ENCODE results near the gene COL28A1. TPM values are rescaled to one million over a fixed set of nuclear protein-coding genes. Genes with fewer than 3 reads are reported as not detected.

Gene COL28A1
- total and polyA plus RNA-seq, 7 experiments from 2014 or later, result 0.12 to 0.49 (median 0.38) TPM; not detected in 2

DNA sequence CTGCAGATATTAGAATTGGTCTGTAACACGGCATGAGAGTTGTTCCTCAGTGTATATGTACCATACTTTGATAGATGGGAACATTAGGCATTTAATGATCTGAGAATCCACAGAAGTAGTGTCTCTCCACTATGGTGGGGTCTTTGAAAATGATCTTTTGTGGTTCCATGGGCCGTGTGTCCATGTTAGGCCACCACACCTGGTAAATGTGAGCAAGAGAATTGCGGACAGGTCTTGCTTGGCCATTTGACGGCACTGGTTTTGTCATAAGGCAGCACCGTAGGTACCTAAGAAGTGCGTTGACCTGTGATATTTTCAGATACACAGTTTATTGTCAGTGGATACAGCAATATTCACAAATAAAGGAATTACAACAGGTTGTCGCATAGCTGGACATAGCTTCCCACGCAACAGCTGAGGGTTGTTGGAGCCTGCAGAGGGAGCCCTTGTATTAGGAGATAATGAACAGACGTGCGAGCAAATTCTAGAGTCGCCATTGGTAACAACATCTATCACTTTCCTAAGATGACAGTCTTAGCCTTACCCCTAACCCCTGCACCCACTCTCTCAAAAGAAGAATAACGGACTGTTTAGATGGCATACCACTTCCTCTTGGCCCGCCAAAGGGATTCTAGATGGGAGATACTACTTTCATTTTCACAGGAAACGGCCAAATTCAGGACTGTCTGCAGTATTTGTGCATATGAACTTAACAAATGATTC is 111.4 kb downstream of the COL28A1 start:
- Histone ChIP-seq H3K4me3 (ENCODE audit: low read length) (peak overlapping the region; percentile 59), H3K27ac (ENCODE audit: low read depth, low read length) (no peak overlapping the region), H3K9me3 (ENCODE audit: control insufficient read depth in 2 of 3, low read length in 3 of 3) (no peaks in the 10 kb centered on the region), H3K4me1 (ENCODE audit: control insufficient read depth in 2 of 2, insufficient read depth in 2 of 2, low read length in 2 of 2) (no peaks in the 10 kb centered on the region), H3K36me3 (ENCODE audit: control insufficient read depth in 2 of 3, insufficient read depth in 3 of 3, low read length in 3 of 3) (no peaks in the 10 kb centered on the region), H3K27me3 (ENCODE audit: control insufficient read depth in 2 of 2, insufficient read depth in 2 of 2, low read length in 2 of 2) (no peaks in the 10 kb centered on the region)
- Mint-ChIP-seq H3K27ac (peak overlapping the region in 7 of 9 donors; percentile 9 to 80 (median 48)), H3K27me3 (no peaks in the 10 kb centered on the region), H3K9me3 (no peaks in the 10 kb centered on the region), H3K4me3 (peak overlapping the region in 8 of 10 donors; percentile 74 to 89 (median 82)), H3K4me1 (peaks cover 0 to 12% (median 5%) of the 10 kb centered on the region in 7 donors), H3K36me3 (no peaks in the 10 kb centered on the region)
- ChIA-PET POLR2A (no interaction called here), CTCF (interaction anchor here (1.7 kb wide), 1 partner anchor 243 kb away, joined by 5 read pairs; no protein-coding TSS in a partner anchor)
- DNase-seq (peak in 6 of 9 donors; percentile 8 to 44 (median 25)), ATAC-seq (peak; percentile 73)
- intact Hi-C loops (cut with micrococcal nuclease), result loop anchor here (1.0 to 10.0 kb wide), 7 partner anchors 116 to 870 kb away; partner anchors contain the start of gene C1GALT1 (in 2 of the 2)

DNA sequence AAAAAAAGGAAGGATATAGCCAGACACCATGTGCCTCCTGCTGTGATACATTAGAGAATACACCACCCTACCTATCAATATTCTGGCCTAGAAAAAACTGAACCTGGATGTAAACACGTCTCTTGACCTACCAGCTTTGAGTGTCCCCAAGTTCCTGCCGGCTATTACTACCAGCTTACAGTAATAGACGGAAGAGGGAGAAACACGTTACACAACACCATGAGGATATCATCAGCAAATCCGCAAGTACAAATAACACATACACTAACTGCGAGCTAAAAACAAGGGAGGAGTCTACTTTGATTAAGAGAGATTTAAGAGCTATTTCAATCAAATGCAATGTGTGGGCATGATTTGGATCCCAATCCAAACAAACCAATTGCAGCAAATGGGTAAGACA is 113.0 kb downstream of the COL28A1 start:
- ChIA-PET CTCF (interaction anchor here (0.6 to 1.7 kb wide), 3 partner anchors 241 to 315 kb away, joined by 3 to 5 read pairs (median 3); no protein-coding TSS in a partner anchor), POLR2A (no interaction called here)
- Mint-ChIP-seq H3K4me1 (peaks cover 0 to 12% (median 5%) of the 10 kb centered on the region in 7 donors), H3K36me3 (no peaks in the 10 kb centered on the region), H3K27me3 (no peaks in the 10 kb centered on the region), H3K9me3 (no peaks in the 10 kb centered on the region), H3K27ac (no peak overlapping the region), H3K4me3 (no peak overlapping the region)
- intact Hi-C loops (cut with micrococcal nuclease), result loop anchor here (5.0 to 10.0 kb wide), 4 partner anchors 240 to 872 kb away; partner anchors contain the start of gene C1GALT1 (in 2 of the 2)
- Histone ChIP-seq H3K9me3 (ENCODE audit: control insufficient read depth in 2 of 3, low read length in 3 of 3) (no peaks in the 10 kb centered on the region), H3K4me1 (ENCODE audit: control insufficient read depth in 2 of 2, insufficient read depth in 2 of 2, low read length in 2 of 2) (no peaks in the 10 kb centered on the region), H3K36me3 (ENCODE audit: control insufficient read depth in 2 of 3, insufficient read depth in 3 of 3, low read length in 3 of 3) (no peaks in the 10 kb centered on the region), H3K27me3 (ENCODE audit: control insufficient read depth in 2 of 2, insufficient read depth in 2 of 2, low read length in 2 of 2) (no peaks in the 10 kb centered on the region), H3K4me3 (ENCODE audit: low read length) (no peak overlapping the region), H3K27ac (ENCODE audit: low read depth, low read length) (no peak overlapping the region)
- no peak for DNase-seq
- no peak for ATAC-seq

GRCh38 chr7:7421826-7422225 is 113.8 kb downstream of the COL28A1 start:
- no peaks in the 10 kb centered on the region for H3K9me3 Mint-ChIP-seq
- H3K4me1 Mint-ChIP-seq, result peaks cover 0 to 13% (median 5%) of the 10 kb centered on the region in 7 donors
- no peak overlapping the region for H3K4me3 Mint-ChIP-seq
- Histone ChIP-seq H3K27ac (ENCODE audit: low read depth, low read length) (no peak overlapping the region), H3K9me3 (ENCODE audit: control insufficient read depth in 2 of 3, low read length in 3 of 3) (no peaks in the 10 kb centered on the region), H3K36me3 (ENCODE audit: control insufficient read depth in 2 of 3, insufficient read depth in 3 of 3, low read length in 3 of 3) (no peaks in the 10 kb centered on the region), H3K4me1 (ENCODE audit: control insufficient read depth in 2 of 2, insufficient read depth in 2 of 2, low read length in 2 of 2) (no peaks in the 10 kb centered on the region), H3K27me3 (ENCODE audit: control insufficient read depth in 2 of 2, insufficient read depth in 2 of 2, low read length in 2 of 2) (no peaks in the 10 kb centered on the region), H3K4me3 (ENCODE audit: low read length) (no peak overlapping the region)
- POLR2A ChIA-PET, result no interaction called here
- intact Hi-C loops (cut with micrococcal nuclease), result loop anchor here (5.0 to 10.0 kb wide), 4 partner anchors 240 to 873 kb away; partner anchors contain the start of gene C1GALT1 (in 2 of the 2)
- DNase-seq (no peak), ATAC-seq (no peak)
- CTCF ChIA-PET, result interaction anchor here (0.8 kb wide), 1 partner anchor 9 kb away, joined by 3 read pairs; no protein-coding TSS in a partner anchor
- no peaks in the 10 kb centered on the region for H3K27me3 Mint-ChIP-seq
- H3K27ac Mint-ChIP-seq, result no peak overlapping the region
- H3K36me3 Mint-ChIP-seq, result no peaks in the 10 kb centered on the region

GRCh38 chr7:7418997-7419396 is 116.7 kb downstream of the COL28A1 start:
- intact Hi-C loops (cut with micrococcal nuclease), result no loop called here
- Histone ChIP-seq H3K4me3 (ENCODE audit: low read length) (no peak overlapping the region), H3K9me3 (ENCODE audit: control insufficient read depth in 2 of 3, low read length in 3 of 3) (no peaks in the 10 kb centered on the region), H3K4me1 (ENCODE audit: control insufficient read depth in 2 of 2, insufficient read depth in 2 of 2, low read length in 2 of 2) (peaks cover 5 to 7% of the 10 kb centered on the region in 2 donors), H3K27me3 (ENCODE audit: control insufficient read depth in 2 of 2, insufficient read depth in 2 of 2, low read length in 2 of 2) (no peaks in the 10 kb centered on the region), H3K36me3 (ENCODE audit: control insufficient read depth in 2 of 3, insufficient read depth in 3 of 3, low read length in 3 of 3) (no peaks in the 10 kb centered on the region), H3K27ac (ENCODE audit: low read depth, low read length) (no peak overlapping the region)
- Mint-ChIP-seq H3K4me1 (peaks cover 5 to 11% (median 7%) of the 10 kb centered on the region in 7 donors), H3K36me3 (no peaks in the 10 kb centered on the region), H3K27me3 (no peaks in the 10 kb centered on the region), H3K4me3 (no peak overlapping the region), H3K9me3 (peaks cover 0 to 5% (median 0%) of the 10 kb centered on the region in 11 donors), H3K27ac (no peak overlapping the region)
- POLR2A ChIA-PET, result no interaction called here
- no peak for ATAC-seq
- DNase-seq, result no peak
- CTCF ChIA-PET, result no interaction called here

DNA sequence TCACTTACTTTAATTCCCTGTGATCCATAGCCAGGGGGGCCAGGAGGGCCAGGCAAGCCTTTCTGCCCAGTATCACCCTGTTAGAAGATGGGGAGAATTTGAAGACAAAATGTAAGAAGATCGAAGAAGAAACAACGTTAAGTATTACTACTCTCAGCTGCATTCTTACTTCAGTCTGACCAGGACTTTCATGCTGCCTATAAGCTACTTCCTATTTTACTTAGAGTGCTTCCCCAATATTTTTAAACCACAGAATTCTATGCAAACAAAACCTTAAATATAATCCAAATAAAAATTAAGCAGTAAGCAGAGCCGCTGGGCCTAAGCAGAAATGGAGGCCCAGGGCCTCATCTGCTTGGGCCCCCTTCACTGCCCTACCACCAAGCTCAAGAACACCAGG is 117.8 kb downstream of the COL28A1 start:
- Mint-ChIP-seq H3K9me3 (peaks cover 0 to 8% (median 0%) of the 10 kb centered on the region in 11 donors), H3K27me3 (no peaks in the 10 kb centered on the region), H3K36me3 (no peaks in the 10 kb centered on the region), H3K27ac (no peak overlapping the region), H3K4me1 (peaks cover 5 to 11% (median 7%) of the 10 kb centered on the region in 7 donors), H3K4me3 (no peak overlapping the region)
- H3K4me1 ChIP-seq (ENCODE audit: control insufficient read depth in 2 of 2, insufficient read depth in 2 of 2, low read length in 2 of 2), result peaks cover 5 to 7% of the 10 kb centered on the region in 2 donors
- intact Hi-C loops (cut with micrococcal nuclease), result no loop called here
- no peaks in the 10 kb centered on the region for H3K36me3 ChIP-seq (ENCODE audit: control insufficient read depth in 2 of 3, insufficient read depth in 3 of 3, low read length in 3 of 3)
- POLR2A ChIA-PET, result no interaction called here
- CTCF ChIA-PET, result no interaction called here
- ATAC-seq, result no peak
- H3K27ac ChIP-seq (ENCODE audit: low read depth, low read length), result no peak overlapping the region
- no peak for DNase-seq
- H3K4me3 ChIP-seq (ENCODE audit: low read length), result no peak overlapping the region
- H3K9me3 ChIP-seq (ENCODE audit: control insufficient read depth in 2 of 3, low read length in 3 of 3), result no peaks in the 10 kb centered on the region
- H3K27me3 ChIP-seq (ENCODE audit: control insufficient read depth in 2 of 2, insufficient read depth in 2 of 2, low read length in 2 of 2), result no peaks in the 10 kb centered on the region

GRCh38 chr7:7417414-7417813 is 118.3 kb downstream of the COL28A1 start:
- H3K36me3 ChIP-seq (ENCODE audit: control insufficient read depth in 2 of 3, insufficient read depth in 3 of 3, low read length in 3 of 3), result no peaks in the 10 kb centered on the region
- POLR2A ChIA-PET, result interaction anchor here (0.6 kb wide), 1 partner anchor 108 kb away, joined by 3 read pairs; no protein-coding TSS in a partner anchor
- intact Hi-C loops (cut with micrococcal nuclease), result no loop called here
- H3K27me3 Mint-ChIP-seq, result no peaks in the 10 kb centered on the region
- no peaks in the 10 kb centered on the region for H3K9me3 ChIP-seq (ENCODE audit: control insufficient read depth in 2 of 3, low read length in 3 of 3)
- DNase-seq (no peak), ATAC-seq (no peak)
- CTCF ChIA-PET, result no interaction called here
- no peaks in the 10 kb centered on the region for H3K36me3 Mint-ChIP-seq
- peaks cover 5 to 11% (median 7%) of the 10 kb centered on the region in 7 donors for H3K4me1 Mint-ChIP-seq
- H3K4me3 ChIP-seq (ENCODE audit: low read length), result no peak overlapping the region
- peaks cover 0 to 8% (median 0%) of the 10 kb centered on the region in 11 donors for H3K9me3 Mint-ChIP-seq
- H3K27me3 ChIP-seq (ENCODE audit: control insufficient read depth in 2 of 2, insufficient read depth in 2 of 2, low read length in 2 of 2), result no peaks in the 10 kb centered on the region
- H3K27ac Mint-ChIP-seq, result no peak overlapping the region
- no peak overlapping the region for H3K4me3 Mint-ChIP-seq
- peaks cover 5 to 7% of the 10 kb centered on the region in 2 donors for H3K4me1 ChIP-seq (ENCODE audit: control insufficient read depth in 2 of 2, insufficient read depth in 2 of 2, low read length in 2 of 2)
- H3K27ac ChIP-seq (ENCODE audit: low read depth, low read length), result no peak overlapping the region

Measured in naive thymus-derived CD4-positive, alpha-beta T cell (primary cell).